OCI-LY7 (cell line): Measurements from ENCODE around the gene ANKRD63.

ENCODE experiments used
- EZH2phosphoT487 ChIP-seq: fragments of 200-600 bp; sonication (generic); IDR thresholded peaks from 2 replicates; pipeline ENCODE4 v1.6.1; 2018; ENCODE audit warnings: low read depth, borderline replicate concordance, mild to moderate bottlenecking, mixed run types, antibody characterized with exemption, low read length, moderate library complexity, mixed read lengths
- TF ChIP-seq, protein P1 (sequence below): fragments of 200-600 bp; sonication (generic); conservative IDR thresholded peaks from 2 replicates; pipeline ENCODE4 v1.5.1; 2014; ENCODE audit warnings: mild to moderate bottlenecking, antibody characterized with exemption, low read length, moderate library complexity, mixed read lengths

DNA sequence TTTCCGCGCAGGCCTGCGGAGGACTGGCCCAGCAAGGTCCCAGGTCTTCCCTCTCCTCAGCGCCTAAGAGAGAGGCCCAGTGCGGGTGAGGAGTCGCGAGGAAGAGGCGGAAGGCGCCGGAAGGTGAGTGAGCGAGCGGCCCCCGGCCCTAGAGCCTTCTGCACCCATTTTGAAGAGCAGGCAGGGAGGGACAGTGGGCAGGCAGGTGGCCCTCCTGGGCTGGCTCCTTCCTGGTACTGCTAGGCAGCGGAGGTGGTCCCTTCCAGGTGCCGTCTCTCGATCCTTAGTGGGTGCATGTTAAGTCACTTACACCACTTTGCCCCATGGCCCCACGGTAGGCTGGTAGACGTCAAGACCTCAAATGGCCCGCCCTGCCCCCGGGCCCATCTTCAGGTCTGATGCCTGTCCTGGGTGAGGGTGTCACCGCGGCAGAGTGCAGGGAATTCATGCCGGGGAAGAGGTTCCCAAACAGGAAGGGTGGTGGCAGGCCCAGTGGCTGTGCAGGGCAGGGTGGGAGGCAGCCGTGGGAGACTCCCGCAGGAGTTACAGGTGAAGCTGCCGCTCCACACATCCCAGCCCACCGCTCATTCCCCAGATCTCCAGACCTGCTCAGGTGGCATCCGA lies 29.6 kb downstream of the ANKRD63 start:
- TF ChIP-seq, protein P1, sequence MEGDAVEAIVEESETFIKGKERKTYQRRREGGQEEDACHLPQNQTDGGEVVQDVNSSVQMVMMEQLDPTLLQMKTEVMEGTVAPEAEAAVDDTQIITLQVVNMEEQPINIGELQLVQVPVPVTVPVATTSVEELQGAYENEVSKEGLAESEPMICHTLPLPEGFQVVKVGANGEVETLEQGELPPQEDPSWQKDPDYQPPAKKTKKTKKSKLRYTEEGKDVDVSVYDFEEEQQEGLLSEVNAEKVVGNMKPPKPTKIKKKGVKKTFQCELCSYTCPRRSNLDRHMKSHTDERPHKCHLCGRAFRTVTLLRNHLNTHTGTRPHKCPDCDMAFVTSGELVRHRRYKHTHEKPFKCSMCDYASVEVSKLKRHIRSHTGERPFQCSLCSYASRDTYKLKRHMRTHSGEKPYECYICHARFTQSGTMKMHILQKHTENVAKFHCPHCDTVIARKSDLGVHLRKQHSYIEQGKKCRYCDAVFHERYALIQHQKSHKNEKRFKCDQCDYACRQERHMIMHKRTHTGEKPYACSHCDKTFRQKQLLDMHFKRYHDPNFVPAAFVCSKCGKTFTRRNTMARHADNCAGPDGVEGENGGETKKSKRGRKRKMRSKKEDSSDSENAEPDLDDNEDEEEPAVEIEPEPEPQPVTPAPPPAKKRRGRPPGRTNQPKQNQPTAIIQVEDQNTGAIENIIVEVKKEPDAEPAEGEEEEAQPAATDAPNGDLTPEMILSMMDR = no peak
- no peak for TF ChIP-seq EZH2phosphoT487
